Neural cell (in vitro differentiated cells): ENCODE results near the gene TDRD10.

ENCODE experiments used
- EP300 ChIP-seq: fragments of 450-650 bp; conservative IDR thresholded peaks from 2 replicates; pipeline ENCODE4 v1.6.1; 2014; ENCODE audit warnings: antibody characterized with exemption, mild to moderate bottlenecking, moderate library complexity; ENCODE audit not compliant: poor library complexity, severe bottlenecking
- EZH2 ChIP-seq: fragments of 200-600, 300-800 bp; shearing (Covaris generic), sonication (generic); IDR thresholded peaks from 2 replicates; pipeline ENCODE4 v1.6.1; 2014; ENCODE audit warnings: antibody characterized with exemption, low read length, borderline replicate concordance, mild to moderate bottlenecking; ENCODE audit not compliant: insufficient read depth, poor library complexity, severe bottlenecking
- MXI1 ChIP-seq: fragments of 450-650 bp; conservative IDR thresholded peaks from 2 replicates; pipeline ENCODE4 v1.6.1; 2014; ENCODE audit warnings: antibody characterized with exemption, mild to moderate bottlenecking; ENCODE audit not compliant: poor library complexity, severe bottlenecking
- POLR2AphosphoS5 ChIP-seq: IDR thresholded peaks from 2 replicates; pipeline ENCODE4 v1.6.1; 2012
- RAD21 ChIP-seq: fragments of 450-650 bp; conservative IDR thresholded peaks from 2 replicates; pipeline ENCODE4 v1.6.1; 2014; ENCODE audit warnings: antibody characterized with exemption, mild to moderate bottlenecking, moderate library complexity
- SMC3 ChIP-seq: fragments of 450-650 bp; conservative IDR thresholded peaks from 2 replicates; pipeline ENCODE4 v1.6.1; 2014; ENCODE audit warnings: antibody characterized with exemption, mild to moderate bottlenecking, moderate library complexity; ENCODE audit not compliant: poor library complexity
- TAF1 ChIP-seq: IDR thresholded peaks from 2 replicates; pipeline ENCODE4 v1.6.1; 2012; ENCODE audit warnings: low read depth
- TF ChIP-seq, protein P1 (sequence below): IDR thresholded peaks from 2 replicates; pipeline ENCODE4 v1.6.1; 2012; ENCODE audit warnings: borderline replicate concordance
- TF ChIP-seq, protein P2 (sequence below): fragments of 450-650 bp; IDR thresholded peaks from 2 replicates; pipeline ENCODE4 v1.5.1; 2014; ENCODE audit warnings: antibody characterized with exemption, mild to moderate bottlenecking, moderate library complexity; ENCODE audit not compliant: poor library complexity, severe bottlenecking

DNA sequence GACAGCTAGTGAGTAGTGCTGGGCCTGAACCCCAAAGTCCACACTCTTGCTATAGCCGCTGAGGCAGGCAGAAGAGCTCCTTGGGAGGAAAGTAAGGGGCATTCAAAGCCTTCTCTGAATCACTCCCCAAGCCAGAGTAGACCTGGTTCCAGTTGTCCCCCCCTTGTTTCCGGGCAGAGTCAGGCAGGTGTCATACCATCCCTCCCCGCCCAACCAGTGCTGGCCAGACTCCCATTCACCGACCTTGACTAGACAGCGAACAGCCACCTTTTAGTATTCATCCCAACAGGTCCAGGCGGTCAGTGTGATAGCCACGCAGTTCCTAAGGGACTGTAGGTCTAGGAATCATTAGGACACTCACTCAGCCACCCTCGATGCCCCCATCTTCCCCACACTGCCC, 77.4 kb downstream of the TDRD10 start:
- TF ChIP-seq, protein P1, sequence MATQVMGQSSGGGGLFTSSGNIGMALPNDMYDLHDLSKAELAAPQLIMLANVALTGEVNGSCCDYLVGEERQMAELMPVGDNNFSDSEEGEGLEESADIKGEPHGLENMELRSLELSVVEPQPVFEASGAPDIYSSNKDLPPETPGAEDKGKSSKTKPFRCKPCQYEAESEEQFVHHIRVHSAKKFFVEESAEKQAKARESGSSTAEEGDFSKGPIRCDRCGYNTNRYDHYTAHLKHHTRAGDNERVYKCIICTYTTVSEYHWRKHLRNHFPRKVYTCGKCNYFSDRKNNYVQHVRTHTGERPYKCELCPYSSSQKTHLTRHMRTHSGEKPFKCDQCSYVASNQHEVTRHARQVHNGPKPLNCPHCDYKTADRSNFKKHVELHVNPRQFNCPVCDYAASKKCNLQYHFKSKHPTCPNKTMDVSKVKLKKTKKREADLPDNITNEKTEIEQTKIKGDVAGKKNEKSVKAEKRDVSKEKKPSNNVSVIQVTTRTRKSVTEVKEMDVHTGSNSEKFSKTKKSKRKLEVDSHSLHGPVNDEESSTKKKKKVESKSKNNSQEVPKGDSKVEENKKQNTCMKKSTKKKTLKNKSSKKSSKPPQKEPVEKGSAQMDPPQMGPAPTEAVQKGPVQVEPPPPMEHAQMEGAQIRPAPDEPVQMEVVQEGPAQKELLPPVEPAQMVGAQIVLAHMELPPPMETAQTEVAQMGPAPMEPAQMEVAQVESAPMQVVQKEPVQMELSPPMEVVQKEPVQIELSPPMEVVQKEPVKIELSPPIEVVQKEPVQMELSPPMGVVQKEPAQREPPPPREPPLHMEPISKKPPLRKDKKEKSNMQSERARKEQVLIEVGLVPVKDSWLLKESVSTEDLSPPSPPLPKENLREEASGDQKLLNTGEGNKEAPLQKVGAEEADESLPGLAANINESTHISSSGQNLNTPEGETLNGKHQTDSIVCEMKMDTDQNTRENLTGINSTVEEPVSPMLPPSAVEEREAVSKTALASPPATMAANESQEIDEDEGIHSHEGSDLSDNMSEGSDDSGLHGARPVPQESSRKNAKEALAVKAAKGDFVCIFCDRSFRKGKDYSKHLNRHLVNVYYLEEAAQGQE = no peak
- TF ChIP-seq EZH2 (no peak), POLR2AphosphoS5 (no peak), RAD21 (no peak), TAF1 (no peak), MXI1 (no peak), EP300 (no peak), SMC3 (no peak)
- TF ChIP-seq, protein P2, sequence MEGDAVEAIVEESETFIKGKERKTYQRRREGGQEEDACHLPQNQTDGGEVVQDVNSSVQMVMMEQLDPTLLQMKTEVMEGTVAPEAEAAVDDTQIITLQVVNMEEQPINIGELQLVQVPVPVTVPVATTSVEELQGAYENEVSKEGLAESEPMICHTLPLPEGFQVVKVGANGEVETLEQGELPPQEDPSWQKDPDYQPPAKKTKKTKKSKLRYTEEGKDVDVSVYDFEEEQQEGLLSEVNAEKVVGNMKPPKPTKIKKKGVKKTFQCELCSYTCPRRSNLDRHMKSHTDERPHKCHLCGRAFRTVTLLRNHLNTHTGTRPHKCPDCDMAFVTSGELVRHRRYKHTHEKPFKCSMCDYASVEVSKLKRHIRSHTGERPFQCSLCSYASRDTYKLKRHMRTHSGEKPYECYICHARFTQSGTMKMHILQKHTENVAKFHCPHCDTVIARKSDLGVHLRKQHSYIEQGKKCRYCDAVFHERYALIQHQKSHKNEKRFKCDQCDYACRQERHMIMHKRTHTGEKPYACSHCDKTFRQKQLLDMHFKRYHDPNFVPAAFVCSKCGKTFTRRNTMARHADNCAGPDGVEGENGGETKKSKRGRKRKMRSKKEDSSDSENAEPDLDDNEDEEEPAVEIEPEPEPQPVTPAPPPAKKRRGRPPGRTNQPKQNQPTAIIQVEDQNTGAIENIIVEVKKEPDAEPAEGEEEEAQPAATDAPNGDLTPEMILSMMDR = no peak
